Fibroblast of skin of scalp (primary cell): ENCODE data around the gene ANKDD1B. TPM values are rescaled to one million over a fixed set of nuclear protein-coding genes. Genes with fewer than 3 reads are reported as not detected.
A peak's percentile ranks its signal among the peaks of the same experiment; 100 is the strongest.
"Not testable (repeated sequence)": the region's sequence is repeated elsewhere in the genome, so short reads cannot be mapped to it uniquely, and the experiment has no call there.

Experiments used
- DNase-seq: peaks from one replicate; pipeline ENCODE4 v3.0.0-alpha.2; 2013
- polyA plus RNA-seq, 2 experiments: library from polyadenylated mRNA; unstranded; fragments of 120-200 nt; gene quantifications; one replicate each; pipeline ENCODE4 v1.2.1, GENCODE V29; 2013; ENCODE audit not compliant: insufficient read length in 2 of 2

ANKDD1B gene
- polyA plus RNA-seq (2013, experiment 1 of 2; ENCODE audit: insufficient read length) = 0.11 TPM
- polyA plus RNA-seq (2013, experiment 2 of 2; ENCODE audit: insufficient read length) = 0.16 TPM

DNA sequence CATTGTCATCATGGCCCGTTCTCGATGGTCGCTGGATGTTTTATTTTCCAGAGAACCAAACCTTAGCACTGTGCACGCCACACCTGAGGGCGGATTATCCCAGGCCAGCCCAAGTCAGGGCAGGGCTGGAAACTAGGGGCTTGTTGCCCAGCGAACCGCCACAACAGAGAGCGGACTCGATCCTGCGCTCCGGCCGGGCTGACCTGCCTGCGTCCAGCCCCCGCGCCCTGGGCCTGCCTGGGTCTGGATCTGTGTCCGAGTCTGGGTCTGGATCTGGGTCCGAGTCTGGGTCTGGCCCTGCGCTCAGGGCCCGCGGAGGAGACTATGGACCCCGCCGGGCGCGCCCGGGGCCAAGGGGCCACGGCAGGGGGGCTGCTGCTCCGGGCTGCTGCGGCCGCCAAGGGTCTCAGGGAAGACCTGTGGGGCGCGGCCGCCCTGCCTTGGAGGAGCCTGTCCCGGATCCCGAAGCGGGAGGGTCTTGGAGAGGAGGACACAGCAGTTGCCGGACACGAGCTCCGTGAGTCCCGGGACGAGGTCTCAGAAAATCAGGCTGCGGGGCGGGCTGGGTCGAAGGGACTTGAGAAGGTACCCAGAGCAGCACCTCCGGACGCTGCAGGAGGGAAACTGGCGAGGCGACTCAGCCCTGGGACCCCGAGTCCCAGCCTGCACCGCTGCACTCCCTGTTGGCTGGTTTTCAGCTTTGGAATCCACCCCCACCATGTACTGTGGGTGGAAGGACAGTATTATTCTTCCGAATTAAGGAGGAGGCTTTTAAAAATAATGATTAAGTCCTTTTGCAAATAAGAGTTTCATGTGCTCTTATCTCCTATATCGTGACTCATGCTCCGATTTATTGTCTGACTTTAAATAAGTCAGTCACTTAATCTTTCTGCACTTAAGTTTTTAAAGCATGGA is at the start of gene ANKDD1B:
TSS of gene ANKDD1B (plus strand) at position 143 of the 915 bp plus-strand sequence. CDS start at position 325, 182 bp downstream.
- peak; percentile 30 for DNase-seq

DNA sequence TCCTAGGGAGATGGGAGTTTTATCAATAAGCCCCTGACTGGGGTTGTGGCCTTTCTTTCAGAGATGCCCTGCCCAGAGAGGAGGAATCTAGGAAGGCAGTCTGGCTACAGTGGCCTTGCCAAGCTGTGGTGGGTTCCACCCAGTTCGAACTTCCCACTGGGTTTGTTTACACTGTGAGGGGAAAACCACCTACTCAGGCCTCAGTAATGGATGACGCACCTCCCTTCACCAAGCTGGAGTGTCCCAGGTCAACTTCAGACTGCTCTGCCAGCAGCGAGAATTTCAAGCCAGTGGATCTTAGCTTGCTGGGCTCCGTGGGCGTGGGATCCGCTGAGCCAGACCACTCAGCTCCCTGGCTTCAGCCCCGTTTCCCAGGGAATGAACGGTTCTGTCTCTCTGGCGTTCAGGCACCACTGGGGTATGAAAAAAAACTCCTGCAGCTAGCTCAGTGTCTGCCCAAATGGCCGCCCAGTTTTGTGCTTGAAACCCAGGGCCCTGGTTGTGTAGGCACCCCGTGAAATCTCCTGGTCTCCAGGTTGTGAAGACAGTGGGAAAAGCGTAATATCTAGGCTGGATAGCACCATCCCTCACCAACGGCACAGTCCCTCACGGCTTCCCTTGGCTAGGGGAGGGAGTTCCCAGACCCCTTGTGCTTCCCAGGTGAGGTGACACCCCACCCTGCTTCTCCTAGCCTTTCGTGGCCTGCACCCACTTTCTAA is 45.1 kb upstream of the ANKDD1B start:
- DNase-seq = not testable (repeated sequence)

DNA sequence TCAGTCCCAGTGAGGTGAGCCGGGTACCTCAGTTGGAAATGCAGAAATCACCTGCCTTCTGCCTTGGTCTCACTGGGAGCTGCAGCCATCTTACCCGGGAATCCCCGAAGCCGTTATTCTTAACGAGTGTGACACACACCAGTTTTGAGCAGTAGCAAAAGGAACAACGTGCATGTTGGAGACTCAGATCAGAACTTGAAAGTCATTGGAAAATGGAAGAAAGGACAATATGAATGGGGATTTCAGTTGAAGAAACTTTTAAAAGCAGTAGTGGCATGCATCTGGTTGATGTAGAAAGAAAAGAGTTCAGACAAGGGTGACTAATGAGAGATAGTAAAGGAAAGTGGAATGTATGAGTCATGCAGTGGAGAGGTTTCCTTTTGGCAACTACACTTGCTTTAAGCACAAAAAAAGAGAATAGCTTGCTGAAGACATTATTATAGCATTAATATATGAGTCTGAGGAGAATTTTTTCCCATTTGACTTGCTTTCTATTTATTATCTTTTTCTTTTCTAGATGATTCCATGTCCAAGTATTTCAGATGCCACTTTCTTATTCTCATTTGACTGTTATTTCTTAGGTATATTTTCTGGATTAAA is 44.4 kb upstream of the ANKDD1B start:
- peak; percentile 89 for DNase-seq

DNA sequence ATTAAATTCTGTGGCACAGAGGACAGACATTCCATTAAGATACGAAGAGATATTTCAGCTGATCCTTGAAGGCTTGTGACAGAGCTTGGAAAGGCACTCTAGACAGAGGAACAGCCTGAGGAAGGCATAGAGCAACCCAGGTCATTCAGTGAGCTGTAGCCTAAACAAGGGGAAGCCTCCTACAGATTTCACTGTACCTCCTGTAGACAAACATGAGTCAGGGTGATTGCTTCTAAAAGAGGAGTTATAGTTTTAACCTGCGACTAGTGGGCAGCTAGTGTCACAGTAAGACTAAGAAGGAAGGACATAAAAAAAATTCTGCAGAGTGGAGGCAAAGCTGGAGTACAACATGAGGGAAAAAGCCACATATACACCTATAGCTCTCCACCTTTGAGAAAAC is 43.5 kb upstream of the ANKDD1B start:
- DNase-seq = no peak

DNA sequence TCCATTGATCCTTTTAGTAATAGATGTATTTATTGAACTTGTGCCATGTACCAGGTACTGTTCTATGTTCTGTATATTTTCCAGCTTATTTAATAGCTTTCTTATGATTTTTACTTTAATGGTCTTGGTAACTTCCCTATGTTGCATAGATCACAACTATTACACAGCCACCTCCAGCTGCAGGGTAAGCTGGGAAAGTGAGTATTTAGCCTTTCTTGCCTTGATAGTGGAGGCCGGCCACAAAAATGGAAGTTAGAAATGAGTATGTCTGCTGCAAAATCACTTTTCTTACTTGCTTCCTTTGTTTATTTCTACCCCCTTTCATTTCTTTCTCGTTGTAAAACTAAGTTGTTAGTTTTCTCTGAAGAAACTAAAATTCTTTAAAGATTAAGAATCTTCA is 43.1 kb upstream of the ANKDD1B start:
- DNase-seq = no peak

DNA sequence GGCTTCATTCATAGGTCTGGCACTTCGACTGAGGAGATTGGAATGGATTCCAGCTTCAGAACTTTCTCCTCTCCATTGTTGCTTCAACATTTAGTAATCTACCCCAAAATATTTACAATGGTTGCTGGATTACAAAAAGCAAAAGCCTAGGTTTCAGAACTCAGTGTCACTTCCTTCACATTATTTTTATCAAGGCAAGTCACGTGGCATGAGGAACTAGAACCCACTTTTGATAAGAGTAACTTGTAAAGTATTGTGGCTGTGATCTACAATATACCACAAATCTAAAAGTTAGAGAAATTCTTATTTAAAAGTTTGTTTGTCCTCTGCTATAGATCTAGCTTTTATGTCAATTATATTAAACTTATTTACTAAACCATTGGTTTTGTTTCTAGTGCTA is 39.7 kb upstream of the ANKDD1B start:
- no peak for DNase-seq

DNA sequence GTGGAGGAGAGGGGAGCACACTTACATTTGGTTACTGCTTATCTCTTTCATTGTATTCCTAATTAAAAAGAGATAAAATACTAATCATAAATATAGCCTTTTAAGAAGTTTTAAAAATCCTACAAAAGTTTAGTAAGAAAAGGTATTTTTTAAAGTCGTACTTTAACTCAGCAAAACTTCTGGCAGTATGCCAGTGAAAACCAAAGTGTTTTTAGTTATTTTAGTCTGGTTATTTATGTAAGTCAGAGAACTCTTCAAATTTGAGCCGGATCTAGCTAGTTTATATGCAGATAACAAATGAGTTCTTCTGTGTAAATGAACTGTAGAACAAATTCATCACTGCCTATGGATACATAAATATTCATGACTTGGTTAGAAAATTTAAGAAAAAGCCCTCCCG is 36.5 kb upstream of the ANKDD1B start:
- peak; percentile 18 for DNase-seq

DNA sequence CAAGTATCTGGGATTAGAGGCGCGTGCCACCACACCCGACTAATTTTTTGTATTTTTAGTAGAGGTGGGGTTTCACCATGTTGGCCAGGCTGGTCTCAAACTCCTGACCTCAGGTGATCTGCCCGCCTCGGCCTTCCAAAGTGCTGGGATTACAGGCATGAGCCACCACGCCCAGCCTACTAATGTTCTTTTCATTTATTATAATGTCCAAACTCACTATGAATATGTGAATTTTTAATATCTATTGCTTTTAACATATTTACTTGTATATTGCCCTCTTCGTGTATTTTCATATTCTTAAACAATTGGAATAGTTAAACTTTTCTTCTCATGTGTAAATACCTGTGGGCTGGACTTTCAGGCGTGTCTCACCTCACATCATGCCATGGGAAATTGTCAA is 33.0 kb upstream of the ANKDD1B start:
- not testable (repeated sequence) for DNase-seq

DNA sequence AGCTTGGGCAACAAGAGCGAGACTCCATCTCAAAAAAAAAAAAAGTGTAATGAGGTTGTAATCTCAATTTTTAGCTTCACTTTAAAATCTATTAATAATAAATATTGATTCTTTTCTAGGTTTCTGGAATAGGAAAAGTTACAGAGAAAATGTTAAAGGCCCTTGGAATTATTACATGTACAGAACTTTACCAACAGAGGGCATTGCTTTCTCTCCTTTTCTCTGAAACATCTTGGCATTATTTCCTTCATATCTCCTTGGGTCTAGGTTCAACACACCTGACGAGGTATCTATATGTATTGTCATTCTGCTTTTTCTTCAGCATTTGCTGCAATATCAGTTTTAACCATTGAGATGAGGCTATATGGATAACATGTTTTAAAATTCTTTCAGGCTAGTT is 26.6 kb upstream of the ANKDD1B start:
- DNase-seq = no peak

DNA sequence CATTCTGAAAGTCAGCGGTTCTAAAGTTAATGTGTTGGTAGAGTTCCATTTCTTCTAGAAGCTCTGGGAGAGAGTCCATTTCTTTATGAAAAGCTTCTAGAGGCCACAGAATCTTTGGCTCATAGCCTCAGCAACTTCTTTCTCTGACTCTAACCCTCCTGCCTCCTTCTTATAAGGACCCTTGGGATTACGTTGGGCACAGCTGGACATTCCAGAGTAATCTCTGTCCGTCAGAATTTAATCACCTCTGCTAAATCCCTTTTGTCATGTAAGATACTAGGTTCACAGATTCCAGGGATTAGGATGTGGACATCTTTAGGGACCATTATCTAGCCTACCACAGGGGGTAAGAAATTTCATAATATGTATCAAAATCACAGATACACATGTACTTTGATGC is 22.6 kb upstream of the ANKDD1B start:
- DNase-seq = peak; percentile 43

DNA sequence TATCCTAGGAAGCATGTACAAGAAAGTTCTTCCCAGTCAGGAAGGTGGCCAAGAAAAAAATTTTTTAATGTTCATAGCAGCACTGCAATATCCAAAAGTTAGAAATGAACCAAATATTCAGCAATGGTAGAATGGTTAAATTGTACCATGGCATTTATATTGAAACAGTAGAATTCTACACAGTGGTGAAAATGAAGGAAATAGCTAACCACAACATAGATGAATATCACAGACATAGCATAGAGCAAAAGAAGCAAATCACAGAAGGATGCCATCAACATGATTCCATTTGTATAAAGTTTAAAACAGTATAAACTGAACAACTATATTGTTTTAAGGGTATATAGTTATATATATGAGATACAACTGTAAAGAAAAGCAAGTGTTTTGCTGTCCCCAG is 10.7 kb upstream of the ANKDD1B start:
- DNase-seq = no peak

DNA sequence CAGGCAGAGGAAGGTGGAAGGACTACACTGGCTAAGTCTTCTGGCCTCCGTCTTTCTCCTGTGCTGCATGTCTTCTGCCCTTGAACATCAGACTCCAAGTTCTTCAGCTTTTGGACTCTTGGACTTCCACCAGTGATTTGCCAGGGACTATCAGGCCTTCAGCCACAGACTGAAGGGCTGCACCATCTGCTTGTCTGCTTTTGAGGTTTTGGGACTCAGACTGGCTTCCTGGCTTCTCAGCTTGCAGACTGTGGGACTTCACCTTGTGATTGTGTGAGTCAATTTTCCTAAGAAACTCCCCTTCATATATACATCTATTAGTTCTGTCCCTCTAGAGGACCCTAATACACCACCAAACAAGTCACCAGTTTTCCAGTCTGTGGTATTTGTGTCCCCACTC is 9.7 kb upstream of the ANKDD1B start:
- no peak for DNase-seq

DNA sequence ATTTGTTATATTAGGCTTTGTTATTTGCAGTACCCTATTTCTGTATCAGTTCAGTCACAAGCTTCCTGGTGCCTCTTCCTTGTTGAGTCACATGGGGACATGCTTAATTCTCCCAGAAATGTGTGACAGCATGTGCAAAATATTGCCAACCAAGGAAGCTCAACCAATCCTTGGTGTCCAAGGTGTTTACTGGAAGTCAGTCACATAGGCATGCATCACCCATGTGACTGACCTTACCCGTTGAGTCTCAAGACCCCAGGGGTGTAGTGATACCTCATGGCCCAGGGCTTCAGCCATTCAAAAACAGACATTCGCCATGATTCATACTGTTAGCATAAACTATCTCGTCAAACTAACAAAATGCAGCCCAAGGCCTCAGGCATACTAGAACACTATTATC is 9.3 kb upstream of the ANKDD1B start:
- DNase-seq = peak; percentile 13

DNA sequence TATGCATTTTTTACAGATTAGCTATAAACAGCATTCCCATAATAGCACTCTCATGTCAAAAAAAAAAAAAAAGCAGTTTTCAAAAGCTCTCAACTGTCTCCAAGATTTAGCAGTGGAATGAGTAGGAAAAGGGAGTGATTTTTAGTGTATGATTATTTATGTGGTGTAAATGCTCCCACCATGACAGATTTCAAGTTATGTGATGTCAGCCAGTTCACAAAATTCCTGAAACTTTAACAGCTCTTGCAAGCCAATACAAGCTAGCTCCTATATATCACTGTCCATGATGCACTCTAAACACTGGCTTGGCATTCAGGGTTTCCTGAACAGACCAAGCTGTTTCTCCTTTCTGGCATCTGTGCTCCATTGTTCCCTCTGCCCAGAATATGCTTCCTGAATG is 7.9 kb upstream of the ANKDD1B start:
- DNase-seq = peak; percentile 47

DNA sequence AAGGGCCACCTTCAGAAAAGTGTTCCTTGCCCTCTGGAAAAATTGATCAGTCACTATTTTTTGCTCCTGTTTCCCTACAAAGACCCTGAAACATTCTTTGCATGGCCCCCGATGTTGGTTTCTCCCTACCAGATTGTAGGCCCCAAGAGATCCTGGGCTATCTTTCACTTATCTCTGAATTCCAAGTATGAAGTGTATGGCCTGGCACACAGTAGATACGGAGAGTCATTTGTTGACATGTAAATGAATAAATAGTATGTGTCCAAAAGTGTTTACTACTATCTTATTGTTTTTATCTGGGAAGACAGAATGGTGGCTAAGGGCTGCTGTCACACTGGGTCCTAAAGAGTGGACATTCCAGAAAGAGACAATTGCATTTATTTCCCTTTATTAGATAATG is 7.4 kb upstream of the ANKDD1B start:
- DNase-seq = no peak

DNA sequence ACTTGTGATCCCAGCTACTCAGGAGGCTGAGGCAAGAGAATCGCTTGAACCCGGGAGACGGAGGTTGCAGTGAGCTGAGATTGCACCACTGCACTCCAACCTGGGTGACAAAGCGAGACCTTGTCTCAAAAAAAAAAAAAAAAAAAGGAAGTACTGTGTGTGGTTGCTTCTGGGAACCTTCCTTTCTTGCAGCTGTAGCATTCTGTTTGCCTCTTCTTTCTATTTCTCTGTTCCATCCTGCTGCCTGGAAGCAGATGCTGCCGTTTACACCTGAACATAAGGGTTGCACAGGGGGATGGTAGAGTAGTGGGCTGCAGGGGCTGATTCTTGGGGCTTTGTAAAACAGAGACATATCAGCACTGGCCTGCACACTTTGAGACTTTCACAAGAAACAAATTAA is 3.9 kb upstream of the ANKDD1B start:
- not testable (repeated sequence) for DNase-seq

DNA sequence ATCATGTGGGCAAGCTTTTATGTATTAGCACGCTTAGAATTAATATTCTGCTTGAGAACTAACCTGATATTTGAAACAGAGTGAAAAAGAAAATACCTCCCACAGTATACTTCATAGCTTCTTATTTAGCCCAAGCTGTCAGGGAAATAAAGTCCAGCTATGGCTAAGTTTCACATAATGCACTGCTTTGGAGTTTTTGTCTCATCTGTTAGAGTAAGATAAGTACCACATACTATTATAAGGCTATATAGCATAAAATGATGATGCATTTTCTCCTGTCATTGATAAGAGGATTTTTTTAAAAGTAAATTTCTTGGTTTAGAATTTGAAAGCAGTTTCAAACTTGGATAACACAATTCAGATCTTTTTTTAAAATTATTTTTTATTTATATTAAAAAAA is 2.4 kb upstream of the ANKDD1B start:
- no peak for DNase-seq

DNA sequence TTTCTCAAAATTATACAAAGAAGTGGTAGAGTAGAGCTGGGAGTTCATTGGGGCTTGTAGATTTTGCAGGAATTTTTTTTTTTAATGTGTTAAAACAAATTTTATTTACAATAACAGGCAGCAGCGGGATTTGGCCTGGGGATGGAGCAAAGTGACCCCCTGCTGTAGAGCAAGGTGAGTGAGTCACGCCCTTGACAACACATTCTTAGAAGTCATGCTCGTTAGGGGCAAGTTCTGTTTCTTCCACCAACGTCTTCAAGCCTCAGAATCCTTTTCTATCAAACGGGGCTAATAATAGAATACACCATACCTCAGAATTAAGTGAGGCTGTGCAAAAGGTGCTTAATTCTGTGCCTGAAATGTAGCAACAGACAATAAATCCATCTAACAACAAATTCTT is 1.1 kb upstream of the ANKDD1B start:
- DNase-seq = no peak

DNA sequence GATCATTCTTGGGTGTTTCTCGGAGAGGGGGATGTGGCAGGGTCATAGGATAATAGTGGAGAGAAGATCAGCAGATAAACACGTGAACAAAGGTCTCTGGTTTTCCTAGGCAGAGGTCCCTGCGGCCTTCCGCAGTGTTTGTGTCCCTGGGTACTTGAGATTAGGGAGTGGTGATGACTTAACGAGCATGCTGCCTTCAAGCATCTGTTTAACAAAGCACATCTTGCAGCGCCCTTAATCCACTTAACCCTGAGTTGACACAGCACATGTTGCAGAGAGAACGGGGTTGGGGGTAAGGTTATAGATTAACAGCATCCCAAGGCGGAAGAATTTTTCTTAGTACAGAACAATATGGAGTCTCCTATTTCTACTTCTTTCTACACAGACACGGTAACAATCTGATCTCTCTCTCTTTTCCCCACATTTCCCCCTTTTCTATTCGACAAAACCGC is 368 bp upstream of the ANKDD1B start:
- not testable (repeated sequence) for DNase-seq

DNA sequence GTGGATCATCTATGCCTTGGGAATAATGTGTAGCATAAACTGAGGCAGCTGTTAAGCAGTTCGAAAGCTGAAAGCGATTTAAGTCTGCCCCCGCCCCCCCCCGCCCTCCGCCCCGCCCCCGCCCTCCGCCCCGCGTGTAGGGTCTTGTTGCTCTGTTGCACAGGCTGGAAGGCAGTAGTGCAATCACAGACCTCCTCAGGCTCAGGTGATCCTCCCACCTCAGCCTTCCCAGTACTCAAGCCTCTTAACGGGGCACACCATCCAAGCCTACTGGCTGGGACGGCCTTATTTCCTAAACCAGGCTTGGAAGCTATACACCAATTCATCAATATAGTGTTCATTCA is 945 bp downstream of the ANKDD1B start:
- no peak for DNase-seq

DNA sequence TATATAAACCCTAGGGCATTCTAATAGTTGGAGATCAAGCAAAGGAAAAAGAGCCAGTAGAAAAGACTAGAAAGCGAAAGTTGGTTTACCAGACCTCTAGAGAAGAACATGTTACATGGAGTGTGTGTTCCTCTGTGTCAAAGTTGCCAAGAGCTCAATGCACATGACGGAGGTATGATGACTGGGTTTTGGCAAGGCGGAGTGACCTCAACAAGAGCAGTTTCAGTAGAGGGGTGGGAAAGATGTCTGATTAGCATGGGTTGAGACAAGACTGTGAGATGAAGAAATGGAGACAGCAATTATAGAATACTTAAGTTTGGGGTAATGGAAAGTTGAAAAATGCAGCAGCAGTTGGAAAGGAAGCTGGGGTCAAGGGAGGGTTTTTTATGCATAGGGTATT is 1.6 kb downstream of the ANKDD1B start:
- no peak for DNase-seq

DNA sequence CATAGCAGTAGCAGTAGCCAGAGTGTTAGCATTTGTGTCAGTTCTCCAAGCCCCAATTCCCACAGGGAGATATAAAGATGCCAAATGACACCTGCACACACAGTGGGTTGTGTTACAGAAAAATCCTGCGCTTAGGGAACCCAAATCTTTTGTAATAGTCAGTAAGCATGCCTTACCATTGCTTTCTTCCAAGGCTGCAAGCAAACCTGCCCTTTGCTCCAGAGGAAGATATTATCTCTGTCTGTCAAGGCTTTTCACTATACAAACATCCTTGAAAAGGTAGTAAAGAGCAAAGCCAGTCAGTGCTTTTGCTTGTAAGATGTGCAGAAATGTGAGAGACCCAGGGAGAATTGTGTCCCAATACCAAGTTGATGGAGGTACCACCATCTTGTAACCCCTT is 2.9 kb downstream of the ANKDD1B start:
- no peak for DNase-seq

DNA sequence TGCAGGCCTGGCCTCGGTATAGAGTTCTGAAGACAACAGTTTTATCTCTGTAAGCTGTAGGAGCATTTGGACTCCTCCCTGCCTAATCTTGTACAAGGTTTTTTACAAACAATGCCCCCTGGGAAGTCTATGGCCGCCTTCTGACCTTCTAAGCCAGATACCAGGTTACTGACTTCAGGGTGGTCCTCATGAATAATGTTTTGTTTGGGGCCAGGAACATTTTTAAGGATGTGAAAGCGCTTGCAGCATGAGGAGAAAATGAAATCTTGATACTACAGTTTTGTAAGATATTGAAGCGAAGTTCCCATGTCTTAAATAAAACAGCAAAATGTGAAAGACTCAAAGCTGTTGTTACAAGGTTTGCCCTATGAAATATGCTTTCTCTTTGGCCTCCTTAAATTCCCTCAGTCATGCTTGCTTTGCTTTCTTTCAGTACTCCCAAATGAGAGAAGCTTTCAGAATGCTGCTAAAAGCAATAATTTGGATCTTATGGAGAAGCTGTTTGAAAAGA is 5.2 kb downstream of the ANKDD1B start:
- DNase-seq = peak; percentile 17
